IPS-18c (cell line): ENCODE results near the gene CRYBB3.
"Not testable (repeated sequence)": the region's sequence is repeated elsewhere in the genome, so short reads cannot be mapped to it uniquely, and the experiment has no call there.

Source experiments
- H3K4me3 ChIP-seq: 2 replicates; pipeline ENCODE4 v1.7.0; 2013; ENCODE audit warnings: low read depth, mild to moderate bottlenecking, low read length, moderate library complexity; ENCODE audit not compliant: insufficient read depth
- H3K9me3 ChIP-seq: one replicate; pipeline ENCODE4 v1.6.1; 2013; ENCODE audit warnings: mild to moderate bottlenecking, low read length, moderate library complexity; ENCODE audit not compliant: control insufficient read depth, insufficient read depth

The CRYBB3 gene

GRCh38 chr22:25219948-25220442 lies 20.3 kb downstream of the CRYBB3 start:
- H3K9me3 ChIP-seq, result no peaks in the 10 kb centered on the region
- H3K4me3 ChIP-seq, result no peak overlapping the region

DNA sequence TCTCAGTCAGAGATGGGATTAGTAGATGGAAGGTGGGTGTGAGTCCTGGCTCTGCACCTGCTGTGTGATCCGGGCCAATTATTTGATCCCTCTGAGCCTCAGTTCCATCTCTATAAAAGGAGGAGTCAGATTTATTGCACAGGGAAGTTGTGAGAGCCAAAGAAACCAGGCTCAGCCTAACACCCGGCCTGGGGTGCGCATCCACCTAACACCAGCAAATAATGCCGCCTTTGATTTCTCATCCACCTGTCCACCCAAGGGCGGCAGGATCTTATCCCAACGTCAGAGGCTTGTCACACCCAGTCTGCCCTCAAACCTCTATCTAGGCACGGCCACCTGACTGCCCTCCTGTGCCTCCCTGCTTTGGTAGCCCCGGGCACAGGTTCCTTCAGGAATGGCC lies 22.1 kb downstream of the CRYBB3 start:
- Histone ChIP-seq H3K9me3 (no peaks in the 10 kb centered on the region), H3K4me3 (no peak overlapping the region)

- no peaks in the 10 kb centered on the region for H3K9me3 ChIP-seq
These were observed 23.7 kb downstream of the CRYBB3 start for GRCh38 chr22:25223269-25223850.

GRCh38 chr22:25228822-25229221 lies 29.2 kb downstream of the CRYBB3 start:
- Histone ChIP-seq H3K9me3 (no peaks in the 10 kb centered on the region), H3K4me3 (no peak overlapping the region)

More at GRCh38 chr22:25223269-25223850, 23.7 kb downstream of the CRYBB3 start:
- no peak overlapping the region for H3K4me3 ChIP-seq

DNA sequence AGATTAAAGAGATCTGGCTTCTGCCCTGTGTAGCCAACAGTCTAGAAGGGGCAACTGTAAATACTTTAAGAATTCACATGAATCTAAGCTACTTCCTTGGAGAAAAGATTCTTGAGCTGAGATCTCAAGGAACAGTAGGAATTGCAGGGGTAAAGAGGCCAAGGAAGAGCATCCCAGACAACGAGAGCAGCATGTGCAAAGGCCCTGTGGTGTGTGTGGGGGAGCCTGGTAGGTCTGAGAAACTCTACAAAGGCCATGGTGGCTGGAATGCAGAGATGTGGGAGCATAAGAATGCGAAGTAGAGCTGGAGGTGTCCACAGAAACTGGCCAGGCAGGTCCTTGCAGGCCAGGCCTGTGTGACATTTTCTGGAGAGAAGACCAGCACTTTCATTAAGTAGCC lies 31.1 kb downstream of the CRYBB3 start:
- H3K9me3 ChIP-seq, H3K4me3 ChIP-seq: not testable (repeated sequence)

DNA sequence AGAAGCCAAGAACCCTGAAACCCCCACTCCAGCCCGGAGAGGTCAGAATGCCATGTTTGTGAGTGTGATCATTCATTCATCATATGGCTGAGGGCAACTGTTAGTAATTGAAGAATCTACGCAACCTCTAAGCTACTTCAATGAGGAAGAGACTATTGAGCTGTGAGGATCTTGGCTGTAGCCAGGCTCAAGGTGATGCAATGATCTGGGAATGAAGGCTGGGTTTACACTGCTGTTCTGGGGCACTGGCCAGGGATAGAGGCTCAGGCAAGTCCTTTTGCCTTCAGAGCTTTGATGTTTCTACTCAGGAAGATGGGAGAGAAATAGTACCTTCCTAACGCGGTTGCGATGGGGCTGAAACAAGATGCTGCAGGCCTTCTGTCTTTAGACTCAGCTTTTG lies 32.6 kb downstream of the CRYBB3 start:
- Histone ChIP-seq H3K9me3 (no peaks in the 10 kb centered on the region), H3K4me3 (no peak overlapping the region)

GRCh38 chr22:25233706-25234105 lies 34.0 kb downstream of the CRYBB3 start:
- H3K4me3 ChIP-seq, H3K9me3 ChIP-seq: not testable (repeated sequence)

GRCh38 chr22:25235547-25236290 lies 36.1 kb downstream of the CRYBB3 start:
- H3K4me3 ChIP-seq, result no peak overlapping the region
- no peaks in the 10 kb centered on the region for H3K9me3 ChIP-seq

DNA sequence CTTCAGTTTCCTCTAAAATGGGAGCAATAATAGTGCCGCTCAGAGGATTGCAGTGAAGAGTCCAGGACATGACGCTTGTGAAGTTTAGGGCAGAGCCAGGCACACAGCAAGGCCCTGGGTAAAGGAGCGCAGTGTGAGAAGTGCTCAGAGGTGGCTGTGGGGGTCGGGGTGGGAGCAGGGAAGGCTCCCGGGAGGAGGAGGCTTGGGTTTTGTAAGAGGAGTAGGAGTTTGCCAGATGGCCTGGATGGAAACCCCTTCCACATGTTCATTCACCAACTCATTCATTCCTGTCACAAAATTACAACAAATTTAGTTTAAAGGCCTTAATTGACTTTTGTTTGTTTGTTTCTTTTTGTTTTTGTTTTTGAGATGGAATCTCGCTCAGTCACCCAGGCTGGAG lies 36.8 kb downstream of the CRYBB3 start:
- no peak overlapping the region for H3K4me3 ChIP-seq
- no peaks in the 10 kb centered on the region for H3K9me3 ChIP-seq

- no peak overlapping the region for H3K4me3 ChIP-seq
- H3K9me3 ChIP-seq, result no peaks in the 10 kb centered on the region
These were observed 37.8 kb downstream of the CRYBB3 start for GRCh38 chr22:25237503-25237902.

DNA sequence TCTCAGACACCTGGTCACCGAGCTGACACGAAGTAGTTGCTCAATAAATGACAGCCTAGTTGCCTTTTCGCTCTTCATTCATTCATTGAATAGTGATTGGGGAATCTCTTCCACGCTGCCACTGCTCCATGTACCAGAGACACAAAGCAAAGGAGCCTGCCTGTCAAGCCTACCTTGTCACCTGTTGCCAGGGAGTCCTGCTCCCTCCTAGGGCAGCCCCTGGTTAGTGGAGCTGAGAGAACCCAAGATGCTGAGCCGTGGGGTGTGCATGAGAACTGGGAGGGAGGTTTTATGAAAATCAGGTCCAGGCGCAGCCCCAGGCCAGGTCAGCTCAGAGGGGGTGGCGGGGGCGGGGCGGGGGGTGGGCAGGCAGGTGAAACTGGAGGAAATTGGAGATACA lies 38.4 kb downstream of the CRYBB3 start:
- not testable (repeated sequence) for H3K4me3 ChIP-seq, H3K9me3 ChIP-seq

DNA sequence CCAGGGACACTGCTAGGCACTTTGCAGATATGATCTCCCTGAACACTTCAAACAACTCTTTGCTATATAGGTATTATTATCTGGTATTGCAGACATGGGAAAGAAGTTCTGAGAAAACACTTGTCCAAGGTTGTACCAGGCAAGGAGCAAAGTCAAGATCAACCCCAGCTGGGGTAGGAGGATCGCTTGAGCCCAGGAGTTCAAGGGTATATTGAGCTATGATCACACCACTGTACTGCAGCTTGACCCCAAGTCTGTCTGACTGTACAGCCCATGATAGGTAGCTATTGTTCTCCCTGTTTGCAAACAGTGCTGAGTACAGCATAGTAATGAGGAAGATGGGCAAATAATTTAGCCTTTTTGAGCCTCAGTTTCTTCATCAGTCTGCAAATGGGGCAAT lies 55.5 kb downstream of the CRYBB3 start:
- H3K4me3 ChIP-seq, H3K9me3 ChIP-seq: not testable (repeated sequence)
